Measurements from ENCODE around the gene CASP2.
A peak's percentile ranks its signal among the peaks of the same experiment; 100 is the strongest.

CASP2 gene

GRCh38 chr7:143354376-143354775, 66.2 kb downstream of the CASP2 start:
- H3K27me3 ChIP-seq (ENCODE audit: insufficient read depth, low read length, poor library complexity, severe bottlenecking) = no peaks in the 10 kb centered on the region
- H3K9me3 ChIP-seq (ENCODE audit: insufficient read depth, low read depth, low read length) = no peaks in the 10 kb centered on the region
- H3K79me2 ChIP-seq (ENCODE audit: insufficient read depth, low read length) = no peaks in the 10 kb centered on the region
- H3K9ac ChIP-seq (ENCODE audit: low read depth, low read length, poor library complexity, severe bottlenecking) = no peak overlapping the region
- TF ChIP-seq EZH2phosphoT487 (IDR thresholded peaks at IDR 0.05; ENCODE audit: borderline replicate concordance) (no peak), CTCF (conservative IDR thresholded peaks at IDR 0.05; ENCODE audit: low read length) (no peak)
- H3K4me2 ChIP-seq (ENCODE audit: low read depth, low read length, poor library complexity, severe bottlenecking) = no peak overlapping the region
- no peak overlapping the region for H3K4me3 ChIP-seq (ENCODE audit: low read length, poor library complexity, severe bottlenecking)
- no peaks in the 10 kb centered on the region for H3K4me1 ChIP-seq (ENCODE audit: insufficient read depth, low read length, poor library complexity, severe bottlenecking)
- H3K9me2 ChIP-seq (replicated peaks; ENCODE audit: low read depth, low read length) = no peaks in the 10 kb centered on the region
- H3K36me3 ChIP-seq (ENCODE audit: insufficient read depth, low read length) = no peaks in the 10 kb centered on the region
- no peak overlapping the region for H2AFZ ChIP-seq (ENCODE audit: low read length)
- no peaks in the 10 kb centered on the region for H4K20me1 ChIP-seq (ENCODE audit: insufficient read depth, low read length, poor library complexity, severe bottlenecking)
- H3F3A ChIP-seq (ENCODE audit: low read depth) = no peaks in the 10 kb centered on the region

GRCh38 chr7:143354965-143355364, 66.8 kb downstream of the CASP2 start:
- no peaks in the 10 kb centered on the region for H3K9me2 ChIP-seq (replicated peaks; ENCODE audit: low read depth, low read length)
- H3K4me3 ChIP-seq (ENCODE audit: low read length, poor library complexity, severe bottlenecking) = no peak overlapping the region
- H3K36me3 ChIP-seq (ENCODE audit: insufficient read depth, low read length) = no peaks in the 10 kb centered on the region
- H3F3A ChIP-seq (ENCODE audit: low read depth) = no peaks in the 10 kb centered on the region
- H2AFZ ChIP-seq (ENCODE audit: low read length) = no peak overlapping the region
- H3K4me1 ChIP-seq (ENCODE audit: insufficient read depth, low read length, poor library complexity, severe bottlenecking) = no peaks in the 10 kb centered on the region
- H3K79me2 ChIP-seq (ENCODE audit: insufficient read depth, low read length) = no peaks in the 10 kb centered on the region
- H3K9ac ChIP-seq (ENCODE audit: low read depth, low read length, poor library complexity, severe bottlenecking) = no peak overlapping the region
- no peak overlapping the region for H3K4me2 ChIP-seq (ENCODE audit: low read depth, low read length, poor library complexity, severe bottlenecking)
- H3K27me3 ChIP-seq (ENCODE audit: insufficient read depth, low read length, poor library complexity, severe bottlenecking) = no peaks in the 10 kb centered on the region
- TF ChIP-seq CTCF (conservative IDR thresholded peaks at IDR 0.05; ENCODE audit: low read length) (no peak), EZH2phosphoT487 (IDR thresholded peaks at IDR 0.05; ENCODE audit: borderline replicate concordance) (no peak)
- H3K9me3 ChIP-seq (ENCODE audit: insufficient read depth, low read depth, low read length) = no peaks in the 10 kb centered on the region
- no peaks in the 10 kb centered on the region for H4K20me1 ChIP-seq (ENCODE audit: insufficient read depth, low read length, poor library complexity, severe bottlenecking)

GRCh38 chr7:143355450-143356385, 67.6 kb downstream of the CASP2 start:
- 0 out of 2 replicates have a peak, but pooled peaks have one; percentile 10 for TF ChIP-seq CTCF (conservative IDR thresholded peaks at IDR 0.05; ENCODE audit: low read length)
- no peak for TF ChIP-seq EZH2phosphoT487 (IDR thresholded peaks at IDR 0.05; ENCODE audit: borderline replicate concordance)
- Histone ChIP-seq H3K9me2 (replicated peaks; ENCODE audit: low read depth, low read length) (no peaks in the 10 kb centered on the region), H3K9me3 (ENCODE audit: insufficient read depth, low read depth, low read length) (no peaks in the 10 kb centered on the region), H3K4me2 (ENCODE audit: low read depth, low read length, poor library complexity, severe bottlenecking) (no peak overlapping the region), H4K20me1 (ENCODE audit: insufficient read depth, low read length, poor library complexity, severe bottlenecking) (no peaks in the 10 kb centered on the region), H3K79me2 (ENCODE audit: insufficient read depth, low read length) (no peaks in the 10 kb centered on the region), H2AFZ (ENCODE audit: low read length) (no peak overlapping the region), H3K27me3 (ENCODE audit: insufficient read depth, low read length, poor library complexity, severe bottlenecking) (no peaks in the 10 kb centered on the region), H3K36me3 (ENCODE audit: insufficient read depth, low read length) (no peaks in the 10 kb centered on the region), H3F3A (ENCODE audit: low read depth) (no peaks in the 10 kb centered on the region), H3K9ac (ENCODE audit: low read depth, low read length, poor library complexity, severe bottlenecking) (no peak overlapping the region), H3K4me1 (ENCODE audit: insufficient read depth, low read length, poor library complexity, severe bottlenecking) (no peaks in the 10 kb centered on the region), H3K4me3 (ENCODE audit: low read length, poor library complexity, severe bottlenecking) (no peak overlapping the region)
